Neuronal stem cell (in vitro differentiated cells): ENCODE results near the gene RASGRF1.

ENCODE experiments used
- DNase-seq: peaks from one replicate; pipeline ENCODE4 v3.0.0-alpha.2; 2013; ENCODE audit warnings: low spot score
- H2AFZ ChIP-seq: one replicate; pipeline ENCODE4 v1.6.1; 2013; ENCODE audit warnings: mild to moderate bottlenecking, low read length, inconsistent platforms
- H2AK5ac ChIP-seq: 2 replicates; pipeline ENCODE4 v1.6.1; 2013; ENCODE audit warnings: low read depth, mild to moderate bottlenecking, inconsistent platforms, low read length, moderate library complexity, mixed read lengths
- H2BK120ac ChIP-seq: 2 replicates; pipeline ENCODE4 v1.6.1; 2013; ENCODE audit warnings: low read depth, mild to moderate bottlenecking, inconsistent platforms, low read length, moderate library complexity, mixed read lengths
- H2BK12ac ChIP-seq: one replicate; pipeline ENCODE4 v1.6.1; 2013; ENCODE audit warnings: low read length, inconsistent platforms
- H2BK15ac ChIP-seq: 2 replicates; pipeline ENCODE4 v1.6.1; 2013; ENCODE audit warnings: mild to moderate bottlenecking, low read length, inconsistent platforms, mixed read lengths
- H2BK5ac ChIP-seq: one replicate; pipeline ENCODE4 v1.6.1; 2013; ENCODE audit warnings: inconsistent platforms, mild to moderate bottlenecking, low read length, moderate library complexity
- H3K14ac ChIP-seq: one replicate; pipeline ENCODE4 v1.6.1; 2013; ENCODE audit warnings: low read length, inconsistent platforms
- H3K18ac ChIP-seq: 2 replicates; pipeline ENCODE4 v1.6.1; 2013; ENCODE audit warnings: low read length, inconsistent platforms
- H3K23ac ChIP-seq: 2 replicates; pipeline ENCODE4 v1.6.1; 2013; ENCODE audit warnings: low read depth, mild to moderate bottlenecking, mixed read lengths, low read length, inconsistent platforms; ENCODE audit not compliant: poor library complexity
- H3K27ac ChIP-seq: replicated peaks from 3 replicates; pipeline ENCODE4 v1.5.1; 2013; ENCODE audit warnings: low read length, inconsistent platforms
- H3K27me3 ChIP-seq, 3 experiments: 2 replicates each; pipeline ENCODE4 v1.6.1; 2013; ENCODE audit warnings: low read length in 3 of 3, mild to moderate bottlenecking in 2 of 3, inconsistent platforms in 1 of 3, low read depth in 1 of 3, mixed read lengths in 1 of 3, moderate library complexity in 1 of 3; ENCODE audit not compliant: control insufficient read depth in 3 of 3, insufficient read depth in 3 of 3
- H3K36me3 ChIP-seq, 2 donors: replicated peaks in 1 of 2; 2 replicates each; pipeline ENCODE4 v1.6.1; 2013; ENCODE audit warnings: low read length in 2 of 2; ENCODE audit not compliant: control insufficient read depth in 2 of 2, insufficient read depth in 2 of 2
- H3K4ac ChIP-seq: 2 replicates; pipeline ENCODE4 v1.6.1; 2013; ENCODE audit warnings: inconsistent platforms, mild to moderate bottlenecking, low read length, moderate library complexity
- H3K4me1 ChIP-seq, 2 donors: 1 replicate in 1 of 2; 2 replicates in 1 of 2; pipeline ENCODE4 v1.6.1; 2013; ENCODE audit warnings: low read length in 2 of 2, low read depth in 1 of 2; ENCODE audit not compliant: control insufficient read depth in 2 of 2, insufficient read depth in 1 of 2
- H3K4me2 ChIP-seq: one replicate; pipeline ENCODE4 v1.6.1; 2013; ENCODE audit warnings: mild to moderate bottlenecking, low read length, inconsistent platforms; ENCODE audit not compliant: insufficient read depth, poor library complexity, severe bottlenecking
- H3K4me3 ChIP-seq, 2 donors: 2 replicates each; pipeline ENCODE4 v1.5.1; 2013; ENCODE audit warnings: low read length in 2 of 2, mild to moderate bottlenecking in 2 of 2, inconsistent platforms in 1 of 2, moderate library complexity in 1 of 2
- H3K79me1 ChIP-seq: one replicate; pipeline ENCODE4 v1.6.1; 2013; ENCODE audit warnings: low read depth, mild to moderate bottlenecking, inconsistent platforms, low read length, moderate library complexity
- H3K9ac ChIP-seq: one replicate; pipeline ENCODE4 v1.6.1; 2013; ENCODE audit warnings: mild to moderate bottlenecking, low read depth, low read length, inconsistent platforms; ENCODE audit not compliant: poor library complexity
- H3K9me3 ChIP-seq, 2 donors: replicated peaks in 1 of 2; 2 replicates each; pipeline versions ENCODE3 to v1.6.1; 2013; ENCODE audit warnings: low read length in 2 of 2, mild to moderate bottlenecking in 2 of 2, inconsistent platforms in 1 of 2, low read depth in 1 of 2, mixed read lengths in 1 of 2, moderate library complexity in 1 of 2; ENCODE audit not compliant: control insufficient read depth in 2 of 2, insufficient read depth in 1 of 2
- H4K8ac ChIP-seq: one replicate; pipeline ENCODE4 v1.6.1; 2013; ENCODE audit warnings: low read depth, mild to moderate bottlenecking, inconsistent platforms, low read length, moderate library complexity
- H4K91ac ChIP-seq: one replicate; pipeline ENCODE4 v1.6.1; 2013; ENCODE audit warnings: low read length, low read depth, mild to moderate bottlenecking, inconsistent platforms; ENCODE audit not compliant: poor library complexity
- WGBS, 2 donors: extraction: QIAGEN DNeasy Blood & Tissue Kit; methylation state at CpG; one replicate each; pipeline ENCODE4 v1.1.7; 2013; ENCODE audit warnings: missing lambda C conversion rate in 2 of 2, mixed read lengths in 1 of 2; ENCODE audit not compliant: insufficient read length in 2 of 2, insufficient replicate concordance in 1 of 2; ENCODE audit errors: extremely low coverage in 2 of 2; 5-methylcytosine and 5-hydroxymethylcytosine counted together

The RASGRF1 gene

DNA sequence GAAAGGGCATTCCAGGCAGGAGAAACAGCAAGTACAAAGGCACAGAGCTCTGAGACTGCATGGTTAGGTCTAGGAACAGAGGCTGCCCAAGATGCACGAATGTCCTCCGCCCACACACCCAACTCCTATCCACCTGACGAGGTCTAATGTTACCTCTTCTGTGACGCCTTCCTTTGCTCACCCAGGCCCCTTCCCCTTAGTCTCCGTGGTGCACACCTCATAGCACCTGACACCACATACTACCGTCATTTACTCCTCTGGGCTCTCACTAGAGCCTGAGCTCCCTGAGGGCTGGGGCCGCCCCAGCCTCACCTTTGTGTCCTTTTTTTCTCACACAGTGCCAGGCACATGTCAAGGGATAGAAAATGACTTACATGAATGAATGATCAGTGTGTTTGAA lies 31.0 kb upstream of the RASGRF1 start:
- H3K23ac ChIP-seq, result no peak overlapping the region
- no peak overlapping the region for H2BK15ac ChIP-seq
- no peak overlapping the region for H3K4me3 ChIP-seq
- H3K14ac ChIP-seq, result no peak overlapping the region
- H3K9ac ChIP-seq, result no peak overlapping the region
- H3K36me3 ChIP-seq, result no peaks in the 10 kb centered on the region
- no peak overlapping the region for H2BK5ac ChIP-seq
- no peaks in the 10 kb centered on the region for H3K4me1 ChIP-seq
- H3K9me3 ChIP-seq, result no peaks in the 10 kb centered on the region
- H3K79me1 ChIP-seq, result no peaks in the 10 kb centered on the region
- H3K27me3 ChIP-seq, result no peaks in the 10 kb centered on the region
- DNase-seq, result no peak
- H2AK5ac ChIP-seq, result no peak overlapping the region
- no peak overlapping the region for H3K27ac ChIP-seq
- no peak overlapping the region for H2BK120ac ChIP-seq
- H3K18ac ChIP-seq, result no peak overlapping the region
- no peak overlapping the region for H3K4me2 ChIP-seq
- no peak overlapping the region for H3K4ac ChIP-seq
- no peak overlapping the region for H4K91ac ChIP-seq
- no peak overlapping the region for H4K8ac ChIP-seq
- WGBS, 2 donors, result no CpG with 5 or more reads among the region's 7 CpGs
- no peak overlapping the region for H2AFZ ChIP-seq
- no peak overlapping the region for H2BK12ac ChIP-seq

DNA sequence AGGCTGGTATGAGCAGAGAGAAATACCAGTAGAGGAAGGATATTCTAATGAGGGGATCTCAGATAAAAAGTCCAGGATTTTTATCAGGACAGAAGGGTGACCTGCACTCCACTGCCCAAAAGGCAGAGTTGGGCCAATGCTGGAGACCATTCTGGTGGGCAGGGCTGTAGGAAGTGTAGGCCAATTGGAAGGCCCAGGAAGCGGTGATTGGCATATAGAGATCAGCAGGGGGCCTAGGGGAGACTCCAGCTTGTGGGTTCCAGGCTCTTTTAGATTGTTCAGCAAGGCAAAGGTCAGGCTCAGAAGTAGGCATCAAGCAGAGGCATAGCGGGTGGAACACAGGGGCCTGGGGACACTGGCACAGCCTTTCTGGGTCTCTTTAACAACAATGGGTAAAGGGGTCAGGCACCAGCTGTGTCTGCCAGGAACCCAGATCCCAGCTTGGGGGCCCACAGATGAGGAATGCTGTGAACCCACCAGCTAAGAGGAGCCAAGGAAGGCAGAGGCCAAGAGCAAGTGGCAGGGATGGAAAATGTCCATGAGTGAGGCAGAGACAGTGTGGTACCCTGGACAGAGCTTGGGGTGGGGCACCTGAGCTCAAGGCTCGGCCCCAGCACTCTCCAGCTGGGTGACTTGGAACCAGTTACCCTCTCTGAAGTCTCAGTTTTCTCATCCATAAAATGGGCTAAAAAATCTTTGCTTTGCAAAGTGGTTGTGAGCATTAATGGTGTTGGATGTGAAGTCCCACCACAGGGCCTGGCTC lies 27.0 kb upstream of the RASGRF1 start:
- no peaks in the 10 kb centered on the region for H3K27me3 ChIP-seq
- no peak overlapping the region for H3K23ac ChIP-seq
- no peaks in the 10 kb centered on the region for H3K9me3 ChIP-seq
- no peak overlapping the region for H3K4ac ChIP-seq
- no peak overlapping the region for H3K9ac ChIP-seq
- H3K14ac ChIP-seq, result no peak overlapping the region
- H3K27ac ChIP-seq, result no peak overlapping the region
- H2BK5ac ChIP-seq, result no peak overlapping the region
- H2AFZ ChIP-seq, result no peak overlapping the region
- no peak overlapping the region for H3K4me3 ChIP-seq
- H2BK15ac ChIP-seq, result no peak overlapping the region
- H2BK120ac ChIP-seq, result no peak overlapping the region
- no peak overlapping the region for H4K91ac ChIP-seq
- no peaks in the 10 kb centered on the region for H3K79me1 ChIP-seq
- no peak overlapping the region for H2AK5ac ChIP-seq
- H2BK12ac ChIP-seq, result no peak overlapping the region
- DNase-seq, result no peak
- peak overlapping the region; percentile 25 for H3K18ac ChIP-seq
- no peaks in the 10 kb centered on the region for H3K36me3 ChIP-seq
- WGBS, 2 donors, result no CpG with 5 or more reads among the region's 3 CpGs
- H4K8ac ChIP-seq, result no peak overlapping the region
- H3K4me1 ChIP-seq, result no peaks in the 10 kb centered on the region
- no peak overlapping the region for H3K4me2 ChIP-seq

DNA sequence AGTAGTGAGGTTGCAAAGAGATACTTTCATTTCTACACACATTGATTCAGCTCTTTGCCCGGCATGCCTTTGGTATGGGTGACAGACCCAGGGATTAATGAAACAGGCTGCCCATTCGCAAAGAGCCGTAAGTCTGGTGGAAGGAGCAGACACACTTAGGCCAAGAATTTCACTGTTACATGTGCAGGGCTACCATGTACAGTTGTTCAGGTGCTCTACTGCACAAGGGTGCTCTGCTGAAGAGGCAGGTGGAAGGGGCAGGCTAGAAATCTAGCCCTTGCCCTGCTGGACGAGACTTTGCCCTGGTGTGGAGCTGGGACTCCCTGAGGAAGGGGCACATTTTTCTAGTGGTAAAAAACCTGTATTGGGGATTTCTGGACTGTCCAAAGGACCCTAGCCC lies 26.2 kb upstream of the RASGRF1 start:
- no peak for DNase-seq
- Histone ChIP-seq H4K91ac (no peak overlapping the region), H4K8ac (no peak overlapping the region), H3K27ac (no peak overlapping the region), H3K23ac (no peak overlapping the region), H3K27me3 (no peaks in the 10 kb centered on the region), H2AFZ (no peak overlapping the region), H3K4me1 (no peaks in the 10 kb centered on the region), H2BK5ac (no peak overlapping the region), H2AK5ac (no peak overlapping the region), H3K36me3 (no peaks in the 10 kb centered on the region), H3K4me2 (no peak overlapping the region), H3K79me1 (no peaks in the 10 kb centered on the region), H3K18ac (no peak overlapping the region), H3K9me3 (no peaks in the 10 kb centered on the region), H2BK120ac (no peak overlapping the region), H3K9ac (no peak overlapping the region), H2BK15ac (no peak overlapping the region), H2BK12ac (no peak overlapping the region), H3K14ac (no peak overlapping the region), H3K4ac (no peak overlapping the region), H3K4me3 (no peak overlapping the region)
- WGBS, 2 donors, result no CpG with 5 or more reads among the region's 4 CpGs

DNA sequence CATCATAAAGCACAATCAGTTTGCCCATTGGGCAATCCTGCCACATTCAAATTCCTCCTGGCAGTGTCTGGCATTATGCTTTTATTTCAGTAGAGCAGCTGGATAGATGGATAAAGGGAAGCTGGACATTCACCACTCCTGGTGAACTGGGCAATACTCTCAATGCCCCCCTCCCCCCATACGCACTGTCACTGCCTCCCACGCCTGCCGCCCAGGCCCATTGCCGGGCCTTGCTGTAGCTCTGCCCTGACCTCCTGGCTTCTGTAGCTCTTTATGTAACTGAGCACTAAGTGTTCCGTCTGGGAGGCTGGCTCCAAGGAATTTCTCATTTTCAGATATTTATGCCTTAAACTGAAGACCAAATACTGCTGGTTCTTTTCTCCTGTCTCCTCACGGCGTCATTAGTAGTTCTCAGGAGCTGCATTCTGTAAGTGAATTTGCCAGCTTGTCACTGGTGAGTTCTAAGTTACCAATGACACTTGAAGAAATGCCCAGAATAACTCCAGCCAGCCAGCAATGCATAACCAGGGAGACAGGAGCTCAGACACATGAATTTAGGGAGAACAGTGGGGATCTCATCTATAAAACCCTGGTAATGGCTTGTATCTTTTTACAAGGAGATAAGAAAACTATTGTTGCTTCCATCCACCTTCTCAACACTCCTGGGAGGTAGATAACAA lies 25.5 kb upstream of the RASGRF1 start:
- Histone ChIP-seq H2AFZ (no peak overlapping the region), H3K4me2 (no peak overlapping the region), H3K14ac (no peak overlapping the region), H3K4ac (no peak overlapping the region), H3K9me3 (no peaks in the 10 kb centered on the region), H3K4me3 (no peak overlapping the region), H3K79me1 (no peaks in the 10 kb centered on the region), H2BK15ac (no peak overlapping the region), H3K36me3 (no peaks in the 10 kb centered on the region), H2BK5ac (no peak overlapping the region), H3K27me3 (no peaks in the 10 kb centered on the region), H3K23ac (no peak overlapping the region), H2BK12ac (no peak overlapping the region), H2AK5ac (no peak overlapping the region), H3K9ac (peak overlapping the region; percentile 55), H4K91ac (no peak overlapping the region), H4K8ac (no peak overlapping the region), H2BK120ac (no peak overlapping the region), H3K4me1 (no peaks in the 10 kb centered on the region), H3K27ac (no peak overlapping the region), H3K18ac (no peak overlapping the region)
- WGBS, 2 donors, result no CpG with 5 or more reads among the region's 7 CpGs
- no peak for DNase-seq
